Muscle of arm (tissue), 12 donors: ENCODE measurements around the gene NDUFA5. TPM values are rescaled to one million over a fixed set of nuclear protein-coding genes. Genes with fewer than 3 reads are reported as not detected.
"Not testable (repeated sequence)": the region's sequence is repeated elsewhere in the genome, so short reads cannot be mapped to it uniquely, and the experiment has no call there.

Experiments used
- DNase-seq: peaks from one replicate; pipeline ENCODE4 v3.0.0-alpha.2; 2013
- polyA plus RNA-seq, 12 donors: library from polyadenylated mRNA; unstranded; fragments of 120-200 nt; gene quantifications; one replicate each; pipeline ENCODE4 v1.2.1, GENCODE V29; 2013; ENCODE audit not compliant: insufficient read length in 12 of 12

NDUFA5 gene
- polyA plus RNA-seq, 12 donors = 101 to 168 (median 135) TPM; not detected in 1

DNA sequence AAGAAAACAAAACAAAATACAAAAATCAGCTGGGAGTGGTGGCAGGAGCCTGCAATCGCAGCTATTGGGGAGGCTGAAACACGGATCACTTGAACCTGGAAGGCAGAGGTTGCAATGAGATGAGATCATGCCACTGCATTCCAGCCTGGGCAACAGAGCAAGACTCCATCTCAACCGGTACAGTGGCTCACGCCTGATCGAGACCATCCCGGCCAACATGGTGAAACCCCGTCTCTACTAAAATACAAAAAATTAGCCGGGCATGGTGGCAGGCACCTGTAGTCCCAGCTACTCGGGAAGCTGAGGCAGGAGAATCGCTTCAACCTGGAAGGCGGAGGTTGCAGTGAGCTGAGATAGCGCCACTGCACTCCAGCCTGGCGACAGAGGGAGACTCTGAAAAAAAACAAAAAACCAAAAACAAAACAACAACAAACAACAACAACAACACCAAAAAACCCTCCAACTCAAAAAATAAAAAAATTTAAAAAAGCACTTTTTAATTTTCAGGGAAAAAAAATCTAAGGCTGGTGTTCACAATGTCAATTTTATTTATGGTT, 27.5 kb downstream of the NDUFA5 start:
- DNase-seq = not testable (repeated sequence)

DNA sequence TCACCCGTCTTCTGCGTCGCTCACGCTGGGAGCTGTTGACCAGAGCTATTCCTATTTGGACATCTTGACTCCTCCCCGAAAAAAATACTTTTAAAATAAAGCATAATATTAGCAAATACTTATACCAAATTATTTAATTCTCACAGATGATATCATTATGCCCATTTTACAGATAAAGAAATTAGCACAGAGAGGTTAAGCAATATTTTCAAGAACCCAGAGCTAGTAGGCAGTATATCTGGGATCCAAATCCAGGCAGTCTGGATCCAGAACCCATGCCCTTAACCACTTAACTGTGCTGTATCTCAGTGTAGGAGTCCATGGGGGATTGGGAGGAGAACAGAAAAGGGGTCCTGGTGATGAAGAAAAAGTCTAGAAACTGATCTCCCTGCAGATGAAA, 29.4 kb downstream of the NDUFA5 start:
- no peak for DNase-seq

DNA sequence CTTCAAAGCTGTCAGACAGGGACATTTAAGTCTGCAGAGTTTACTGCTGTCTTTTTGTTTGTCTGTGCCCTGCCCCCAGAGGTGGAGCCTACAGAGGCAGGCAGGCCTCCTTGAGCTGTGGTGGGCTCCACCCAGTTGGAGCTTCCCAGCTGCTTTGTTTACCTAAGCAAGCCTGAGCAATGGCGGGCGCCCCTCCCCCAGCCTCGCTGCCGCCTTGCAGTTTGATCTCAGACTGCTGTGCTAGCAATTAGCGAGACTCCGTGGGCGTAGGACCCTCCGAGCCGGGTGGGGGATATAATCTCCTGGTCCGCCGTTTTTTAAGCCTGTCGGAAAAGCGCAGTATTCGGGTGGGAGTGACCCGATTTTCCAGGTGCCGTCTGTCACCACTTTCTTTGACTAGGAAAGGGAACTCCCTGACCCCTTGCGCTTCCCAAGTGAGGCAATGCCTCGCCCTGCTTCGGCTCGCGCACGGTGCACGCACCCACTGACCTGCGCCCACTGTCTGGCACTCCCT, 29.8 kb downstream of the NDUFA5 start:
- DNase-seq = not testable (repeated sequence)

DNA sequence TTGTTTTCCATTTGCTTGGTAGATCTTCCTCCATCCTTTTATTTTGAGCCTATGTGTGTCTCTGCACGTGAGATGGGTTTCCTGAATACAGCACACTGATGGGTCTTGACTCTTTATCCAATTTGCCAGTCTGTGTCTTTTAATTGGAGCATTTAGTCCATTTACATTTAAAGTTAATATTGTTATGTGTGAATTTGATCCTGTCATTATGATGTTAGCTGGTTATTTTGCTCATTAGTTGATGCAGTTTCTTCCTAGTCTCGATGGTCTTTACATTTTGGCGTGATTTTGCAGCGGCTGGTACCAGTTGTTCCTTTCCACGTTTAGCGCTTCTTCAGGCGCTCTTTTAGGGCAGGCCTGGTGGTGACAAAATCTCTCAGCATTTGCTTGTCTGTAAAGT, 31.1 kb downstream of the NDUFA5 start:
- not testable (repeated sequence) for DNase-seq

GRCh38 chr7:123522066-123522465, 35.6 kb downstream of the NDUFA5 start:
- DNase-seq = no peak

DNA sequence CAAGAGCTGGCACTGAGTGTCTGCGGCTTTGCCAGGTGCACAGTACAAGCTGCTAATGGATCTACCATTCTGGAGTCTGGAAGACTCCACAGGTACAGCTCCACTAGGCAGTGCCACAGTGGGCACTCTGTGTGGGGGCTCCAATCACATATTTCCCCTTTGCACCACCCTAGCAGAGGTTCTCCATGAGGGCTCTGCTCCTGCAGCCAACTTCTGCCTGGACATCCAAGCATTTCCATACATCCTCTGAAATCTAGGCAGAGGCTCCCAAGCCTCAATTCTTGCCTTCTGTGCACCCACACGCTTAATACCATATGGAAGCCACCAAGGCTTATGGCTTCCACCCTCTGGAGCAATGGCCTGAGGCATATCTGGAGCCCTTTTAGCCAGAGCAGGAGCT, 52.4 kb downstream of the NDUFA5 start:
- DNase-seq = no peak

DNA sequence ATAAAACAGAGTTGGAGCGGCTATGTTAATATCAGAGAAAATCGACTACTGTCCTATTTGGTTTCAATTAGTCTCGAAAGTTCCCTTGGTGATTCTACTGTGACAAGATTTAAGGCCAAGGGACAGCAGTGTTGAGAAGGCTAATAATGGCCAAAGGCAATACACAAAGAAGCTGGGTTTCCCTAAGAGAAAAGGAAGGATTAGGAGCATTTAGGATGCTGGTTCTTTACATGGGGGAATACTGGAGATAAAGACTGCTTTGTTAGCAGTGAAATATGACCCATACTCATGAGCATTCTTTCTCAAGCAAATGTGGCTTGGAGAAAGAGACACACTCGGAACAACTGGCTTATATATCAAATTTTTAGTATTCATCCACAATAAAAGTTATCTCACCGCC, 55.4 kb downstream of the NDUFA5 start:
- no peak for DNase-seq

- no peak for DNase-seq
These were observed 56.6 kb downstream of the NDUFA5 start for GRCh38 chr7:123500878-123501489.

DNA sequence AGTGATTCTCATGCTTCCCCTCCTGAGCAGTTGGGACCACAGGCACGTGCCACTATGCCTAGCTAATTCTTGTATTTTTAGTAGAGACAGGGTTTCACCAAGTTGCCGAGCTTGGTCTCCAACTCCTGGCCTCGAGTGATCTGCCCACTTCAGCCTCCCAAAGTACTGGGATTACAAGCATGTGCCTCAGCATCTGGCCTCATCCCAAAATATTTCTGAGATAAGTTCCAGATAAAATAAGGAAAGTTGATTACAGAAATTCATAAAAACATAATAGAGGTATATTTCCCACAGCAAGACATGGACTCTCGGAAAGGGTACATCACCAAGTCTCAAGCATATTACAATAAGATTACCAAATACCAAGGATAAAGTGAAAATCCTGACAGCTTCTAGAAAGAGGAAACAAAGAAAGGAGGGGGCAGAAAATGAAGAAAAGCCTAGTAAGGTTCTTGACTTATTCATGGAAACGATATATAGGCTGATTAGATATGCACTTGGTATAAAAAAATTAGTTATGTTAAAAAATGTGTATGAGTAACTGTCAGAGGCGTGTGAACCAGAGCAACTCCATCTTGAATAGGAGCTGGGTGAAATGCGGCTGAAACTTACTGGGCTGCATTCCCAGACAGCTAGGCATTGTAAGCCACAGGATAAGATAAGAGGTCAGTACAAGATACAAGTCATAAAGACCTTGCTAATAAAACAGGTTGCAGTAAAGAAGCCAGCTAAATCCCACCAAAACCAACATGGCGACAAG, 58.2 kb downstream of the NDUFA5 start:
- DNase-seq = no peak

GRCh38 chr7:123498601-123499000, 59.0 kb downstream of the NDUFA5 start:
- no peak for DNase-seq

DNA sequence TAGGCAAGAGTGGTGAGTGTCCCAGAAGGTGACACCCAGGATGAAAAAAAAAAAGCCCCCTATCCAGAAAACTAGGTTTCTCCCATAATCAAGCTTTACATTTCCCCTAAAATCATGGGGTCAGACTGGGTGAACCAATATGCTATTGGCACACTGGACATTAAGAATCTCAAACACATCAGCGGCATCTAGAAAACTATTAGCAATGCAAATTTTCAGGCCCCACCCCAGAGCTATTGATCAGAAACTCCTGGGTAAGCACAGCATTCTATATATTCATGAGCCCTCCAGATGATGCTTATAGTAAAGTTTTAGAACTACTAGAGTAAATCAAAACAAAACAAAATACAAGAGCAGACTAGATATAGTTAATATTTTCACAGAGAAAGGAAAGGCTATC, 59.6 kb downstream of the NDUFA5 start:
- DNase-seq = no peak

GRCh38 chr7:123494193-123494796, 63.3 kb downstream of the NDUFA5 start:
- DNase-seq = peak; percentile 30

- no peak for DNase-seq
These were observed 65.1 kb downstream of the NDUFA5 start for GRCh38 chr7:123492485-123492884.

Other genes with a start within 250 kb of the NDUFA5 start
- gene IQUB, start 23.2 kb downstream of the NDUFA5 start, polyA plus RNA-seq = under 1 TPM in 10 of 12 donors, not detected in 2; 0.27 to 0.53 (median 0.34) TPM
- 10 to 100 TPM in 1 of 12 donors, 1 to 10 TPM in 9, not detected in 2; 3.2 to 10.2 (median 6.5) TPM for gene ASB15, start 44.0 kb upstream of the NDUFA5 start, polyA plus RNA-seq
- 100 to 1,000 TPM in 10 of 12 donors, 10 to 100 TPM in 1, not detected in 1; 75.9 to 317 (median 158) TPM for gene LMOD2, start 98.0 kb upstream of the NDUFA5 start, polyA plus RNA-seq
- 10 to 100 TPM in 11 of 12 donors, not detected in 1; 32.1 to 40.3 (median 36.0) TPM for gene WASL, start 191.2 kb upstream of the NDUFA5 start, polyA plus RNA-seq